Left lung (tissue), 10 donors: ENCODE measurements around the gene CATSPERB. TPM values are rescaled to one million over a fixed set of nuclear protein-coding genes. Genes with fewer than 3 reads are reported as not detected.
"Not testable (repeated sequence)": the region's sequence is repeated elsewhere in the genome, so short reads cannot be mapped to it uniquely, and the experiment has no call there.

ENCODE experiments used
- ATAC-seq: fragments of 200-7000 bp; cut with Tn5 transposase; one replicate; pipeline ENCODE4 v1.9.1; 2020; ENCODE audit warnings: moderate library complexity
- DNase-seq, 4 donors: peaks; one replicate each; pipeline ENCODE4 v3.0.0-alpha.2; 2013 to 2020
- H3K27ac ChIP-seq, 2 donors: fragments of 200-600 bp; sonication (generic) in 1 of 2; one replicate each; pipeline versions ENCODE4 v1.5.0 to v1.8.0; 2020 to 2021
- H3K27me3 ChIP-seq, 2 donors: fragments of 200-600 bp; sonication (generic) in 1 of 2; one replicate each; pipeline versions ENCODE4 v1.5.0 to v1.8.0; 2020 to 2021
- H3K36me3 ChIP-seq, 2 donors: fragments of 200-600 bp; sonication (generic) in 1 of 2; one replicate each; pipeline versions ENCODE4 v1.5.0 to v1.8.0; 2020 to 2021
- H3K4me1 ChIP-seq, 2 donors: fragments of 200-600 bp; one replicate each; pipeline ENCODE4 v1.8.0; 2021
- H3K4me3 ChIP-seq, 2 donors: fragments of 200-600 bp; sonication (generic) in 1 of 2; one replicate each; pipeline versions ENCODE4 v1.5.0 to v1.8.0; 2020 to 2021; ENCODE audit warnings: mild to moderate bottlenecking in 1 of 2
- H3K9me3 ChIP-seq, 2 donors: fragments of 200-600 bp; sonication (generic) in 1 of 2; one replicate each; pipeline versions ENCODE4 v1.5.0 to v1.8.0; 2020 to 2021
- intact Hi-C, 2 donors: fragments of 100-400 bp; cut with DNase I; formaldehyde crosslinking; loops; one replicate each; pipeline versions ENCODE4 v1.11.2 to v1.14.2; 2022
- polyA plus RNA-seq, 6 donors: library from polyadenylated mRNA; unstranded; fragments of 120-200 nt; gene quantifications; one replicate each; pipeline ENCODE4 v1.2.1, GENCODE V29; 2013; ENCODE audit not compliant: insufficient read length in 6 of 6
- total RNA-seq, 2 donors: library from RNA; stranded (reverse); fragmentation: NEBNext Ultra II Directional; extraction: Animal tissue kit (Norgen Biotek cat#: 25700); gene quantifications; one replicate each; pipeline ENCODE4 v1.2.1, GENCODE V29; 2021
- TF ChIP-seq, protein P1 (sequence below), 2 donors: fragments of 200-600 bp; sonication (generic) in 1 of 2; IDR thresholded peaks; one replicate each; pipeline versions ENCODE4 v1.5.0 to v1.8.0; 2021; ENCODE audit warnings: antibody characterized with exemption in 2 of 2
- donor health status: DM: no; HTN: yes; CAD: no.
- donor health status: DM: no; HTN: no; CAD: no.

Gene CATSPERB
- total and polyA plus RNA-seq, 8 donors = 0.83 to 3.6 (median 1.6) TPM

DNA sequence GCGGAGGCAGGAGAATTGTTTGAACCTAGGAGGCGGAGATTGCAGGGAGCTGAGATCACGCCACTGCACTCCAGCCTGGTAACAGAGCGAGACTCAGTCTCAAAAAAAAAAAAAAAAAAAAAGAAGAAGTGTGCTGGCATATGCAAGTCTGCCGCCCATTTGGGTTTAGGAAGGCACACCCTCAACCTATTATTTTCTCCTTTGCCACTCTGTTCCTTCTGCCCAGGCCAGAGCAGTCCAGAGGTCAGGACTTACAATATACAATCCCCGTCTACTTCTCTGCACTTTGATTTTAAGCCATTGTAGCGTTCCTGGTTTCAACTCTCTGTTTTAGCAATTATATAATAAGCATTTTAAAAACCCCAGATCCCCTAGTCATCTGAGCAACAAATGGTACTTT is 39.8 kb downstream of the CATSPERB start:
- intact Hi-C loops = no loop called here

DNA sequence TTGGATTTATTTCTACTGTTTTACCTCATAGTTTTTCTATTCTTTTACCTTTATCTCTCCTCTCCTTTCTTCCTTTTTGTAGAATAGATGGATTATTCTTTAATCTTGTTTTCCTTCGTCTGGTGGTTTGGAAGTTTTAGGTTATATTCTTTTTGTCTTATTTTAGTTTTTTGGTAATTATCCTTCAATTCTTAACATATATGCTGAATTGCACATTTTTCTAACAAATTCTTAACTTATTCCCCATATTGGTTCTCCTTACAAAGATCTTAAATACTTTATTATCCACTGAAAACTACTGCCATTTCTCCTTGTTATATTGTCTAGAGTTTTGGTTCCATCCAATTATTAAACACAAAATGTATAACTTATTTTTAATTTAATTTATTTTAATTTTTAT is 42.3 kb downstream of the CATSPERB start:
- Histone ChIP-seq H3K4me1 (no peaks in the 10 kb centered on the region), H3K27ac (no peak overlapping the region), H3K27me3 (no peaks in the 10 kb centered on the region), H3K4me3 (no peak overlapping the region), H3K36me3 (no peaks in the 10 kb centered on the region), H3K9me3 (peaks cover 0 to 8% of the 10 kb centered on the region in 2 donors)
- DNase-seq = no peak
- no peak for ATAC-seq
- intact Hi-C loops = no loop called here
- TF ChIP-seq, protein P1, sequence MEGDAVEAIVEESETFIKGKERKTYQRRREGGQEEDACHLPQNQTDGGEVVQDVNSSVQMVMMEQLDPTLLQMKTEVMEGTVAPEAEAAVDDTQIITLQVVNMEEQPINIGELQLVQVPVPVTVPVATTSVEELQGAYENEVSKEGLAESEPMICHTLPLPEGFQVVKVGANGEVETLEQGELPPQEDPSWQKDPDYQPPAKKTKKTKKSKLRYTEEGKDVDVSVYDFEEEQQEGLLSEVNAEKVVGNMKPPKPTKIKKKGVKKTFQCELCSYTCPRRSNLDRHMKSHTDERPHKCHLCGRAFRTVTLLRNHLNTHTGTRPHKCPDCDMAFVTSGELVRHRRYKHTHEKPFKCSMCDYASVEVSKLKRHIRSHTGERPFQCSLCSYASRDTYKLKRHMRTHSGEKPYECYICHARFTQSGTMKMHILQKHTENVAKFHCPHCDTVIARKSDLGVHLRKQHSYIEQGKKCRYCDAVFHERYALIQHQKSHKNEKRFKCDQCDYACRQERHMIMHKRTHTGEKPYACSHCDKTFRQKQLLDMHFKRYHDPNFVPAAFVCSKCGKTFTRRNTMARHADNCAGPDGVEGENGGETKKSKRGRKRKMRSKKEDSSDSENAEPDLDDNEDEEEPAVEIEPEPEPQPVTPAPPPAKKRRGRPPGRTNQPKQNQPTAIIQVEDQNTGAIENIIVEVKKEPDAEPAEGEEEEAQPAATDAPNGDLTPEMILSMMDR (IDR thresholded peaks at IDR 0.05) = no peak

More for the DNA sequence above, 39.8 kb downstream of the CATSPERB start:
- no peaks in the 10 kb centered on the region for H3K4me1 ChIP-seq
- no peaks in the 10 kb centered on the region for H3K36me3 ChIP-seq
- DNase-seq (no peak), ATAC-seq (no peak)
- TF ChIP-seq, protein P1 (IDR thresholded peaks at IDR 0.05) = no peak
- H3K9me3 ChIP-seq = peaks cover 0 to 8% of the 10 kb centered on the region in 2 donors
- no peaks in the 10 kb centered on the region for H3K27me3 ChIP-seq
- H3K4me3 ChIP-seq = no peak overlapping the region
- H3K27ac ChIP-seq = no peak overlapping the region

DNA sequence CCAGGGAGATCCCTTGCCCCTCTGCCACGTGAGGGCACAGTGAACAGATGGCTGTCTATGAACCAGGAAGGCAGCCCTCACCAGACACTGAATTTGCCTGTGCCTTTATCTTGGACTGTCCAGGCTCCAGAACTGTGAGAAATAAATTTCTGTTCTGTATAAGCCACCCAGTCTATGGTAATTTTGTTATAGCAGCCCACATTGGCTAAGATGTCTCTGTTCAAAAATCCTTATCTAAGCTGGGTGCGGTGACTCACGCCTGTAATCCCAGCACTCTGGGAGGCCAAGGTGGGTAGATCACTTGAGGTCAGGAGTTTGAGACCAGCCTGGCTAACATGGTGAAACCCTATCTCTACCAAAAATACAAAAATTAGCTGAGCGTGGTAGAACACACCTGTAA is 44.5 kb downstream of the CATSPERB start:
- ATAC-seq, DNase-seq, H3K9me3 ChIP-seq, H3K4me3 ChIP-seq, H3K27me3 ChIP-seq, H3K36me3 ChIP-seq, intact Hi-C loops, H3K4me1 ChIP-seq, H3K27ac ChIP-seq: not testable (repeated sequence)

DNA sequence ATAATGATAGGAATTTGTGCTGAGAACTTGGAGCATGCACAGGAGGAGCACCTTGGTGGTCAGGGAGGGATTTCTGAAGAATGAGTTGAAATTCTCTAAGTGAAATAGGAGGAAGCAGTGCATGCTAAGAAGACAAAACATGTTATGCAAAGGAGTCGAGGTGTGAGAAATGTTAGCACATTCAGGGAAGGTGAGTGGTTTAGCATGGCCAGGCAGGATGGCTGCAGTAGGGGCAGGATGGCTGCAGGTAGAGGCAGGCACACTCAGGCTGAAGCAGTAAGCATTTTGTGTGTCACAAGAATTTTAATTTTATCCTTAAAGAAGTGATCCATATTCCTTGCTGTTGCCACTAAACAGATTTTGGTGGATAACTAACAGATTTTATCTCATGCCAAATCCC is 46.3 kb downstream of the CATSPERB start:
- Histone ChIP-seq H3K27ac (no peak overlapping the region), H3K4me3 (no peak overlapping the region), H3K4me1 (no peaks in the 10 kb centered on the region), H3K9me3 (peaks cover 0 to 5% of the 10 kb centered on the region in 2 donors), H3K27me3 (no peaks in the 10 kb centered on the region), H3K36me3 (no peaks in the 10 kb centered on the region)
- TF ChIP-seq, protein P1 (IDR thresholded peaks at IDR 0.05) = no peak
- ATAC-seq = no peak
- intact Hi-C loops = no loop called here
- no peak for DNase-seq

DNA sequence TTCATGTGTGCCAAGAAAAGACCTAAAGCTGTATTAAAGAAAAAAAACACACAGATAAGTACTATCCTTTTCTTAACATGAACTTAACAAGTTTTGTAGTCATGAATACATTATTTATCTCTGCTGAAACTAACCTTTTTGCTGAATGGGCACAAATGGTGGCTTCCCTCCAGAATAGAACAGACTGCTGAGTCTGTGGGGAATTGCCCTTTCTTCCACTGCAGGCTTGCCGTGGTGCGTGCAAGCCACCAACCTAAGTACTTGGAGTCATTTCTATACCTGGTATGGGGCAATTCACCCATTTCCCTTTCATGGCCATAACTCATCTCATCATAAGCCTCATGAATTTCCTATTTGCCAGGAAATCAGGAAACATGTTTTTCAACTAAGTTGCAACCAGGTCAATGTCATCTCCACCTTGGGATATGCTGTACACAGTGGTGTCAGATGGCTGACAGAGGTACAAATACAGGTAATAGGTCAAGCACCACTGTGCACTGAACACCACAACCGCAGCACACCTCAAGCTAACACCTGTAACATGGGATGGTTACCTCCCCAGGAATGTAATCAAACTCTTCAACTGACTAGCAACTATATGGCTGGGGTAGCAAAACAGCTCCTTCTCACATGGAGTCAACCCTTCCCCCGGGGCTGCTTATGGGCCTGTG is 49.9 kb downstream of the CATSPERB start:
- Histone ChIP-seq H3K4me3 (no peak overlapping the region), H3K4me1 (no peaks in the 10 kb centered on the region), H3K27me3 (no peaks in the 10 kb centered on the region), H3K36me3 (no peaks in the 10 kb centered on the region), H3K9me3 (peaks cover 0 to 2% of the 10 kb centered on the region in 2 donors), H3K27ac (no peak overlapping the region)
- intact Hi-C loops = no loop called here
- DNase-seq (no peak), ATAC-seq (no peak)
- TF ChIP-seq, protein P1 (IDR thresholded peaks at IDR 0.05) = no peak

DNA sequence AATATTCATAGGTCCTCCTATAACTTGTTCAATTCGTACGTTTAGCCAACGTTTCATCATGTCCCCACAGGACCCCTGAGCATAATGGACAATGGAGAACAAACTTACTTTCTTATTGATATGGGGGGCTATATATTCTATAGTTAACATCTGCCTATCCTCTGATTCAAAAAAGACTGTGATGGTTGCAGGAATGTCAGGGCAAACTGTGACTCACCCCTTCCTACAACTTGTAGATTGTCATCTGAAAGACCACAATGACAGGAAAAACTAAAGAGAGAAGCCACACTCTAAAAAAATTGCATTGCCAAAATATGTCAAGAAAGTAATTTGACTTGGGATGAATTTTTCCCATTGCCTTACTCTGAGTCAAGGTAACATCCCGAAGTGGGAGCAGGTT is 50.8 kb downstream of the CATSPERB start:
- H3K4me3 ChIP-seq = no peak overlapping the region
- H3K36me3 ChIP-seq = no peaks in the 10 kb centered on the region
- no peak for DNase-seq
- TF ChIP-seq, protein P1 (IDR thresholded peaks at IDR 0.05) = no peak
- H3K27me3 ChIP-seq = no peaks in the 10 kb centered on the region
- no peaks in the 10 kb centered on the region for H3K4me1 ChIP-seq
- no peak overlapping the region for H3K27ac ChIP-seq
- H3K9me3 ChIP-seq = peaks cover 0 to 2% of the 10 kb centered on the region in 2 donors
- no peak for ATAC-seq
- intact Hi-C loops = no loop called here
